ENCODE data around the gene MAGI2.
"Not testable (repeated sequence)": the region's sequence is repeated elsewhere in the genome, so short reads cannot be mapped to it uniquely, and the experiment has no call there.

Gene MAGI2

DNA sequence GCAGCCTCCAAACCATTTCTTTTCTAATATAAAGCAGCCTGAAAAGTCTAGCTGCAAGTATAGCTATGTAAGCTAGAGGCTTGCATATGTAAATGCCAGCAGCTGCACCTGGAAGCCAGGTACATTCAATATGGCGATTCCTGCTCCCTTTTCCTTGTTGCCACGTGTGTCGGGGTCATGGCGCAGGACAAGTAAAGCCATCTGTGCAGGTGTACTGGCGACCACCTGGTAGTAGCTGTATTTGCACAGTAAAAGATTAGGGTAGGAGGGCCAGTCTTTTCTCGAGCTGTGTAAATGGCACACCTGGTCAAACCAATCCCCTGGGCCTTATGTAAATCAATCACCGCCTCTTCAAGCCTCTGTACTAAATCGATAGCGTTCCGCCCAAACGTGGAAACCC, 484.5 kb downstream of the MAGI2 start:
- Histone ChIP-seq H3K9ac (ENCODE audit: low read length) (no peak overlapping the region), H2AFZ (ENCODE audit: low read depth, low read length, severe bottlenecking) (no peak overlapping the region), H3K36me3 (ENCODE audit: low read length) (no peaks in the 10 kb centered on the region), H3F3A (ENCODE audit: insufficient read depth) (no peaks in the 10 kb centered on the region), H3K4me2 (ENCODE audit: low read depth, low read length, poor library complexity, severe bottlenecking) (no peak overlapping the region), H3K27me3 (ENCODE audit: low read length) (no peaks in the 10 kb centered on the region), H3K79me2 (ENCODE audit: insufficient read depth, low read length) (no peaks in the 10 kb centered on the region), H3K9me3 (ENCODE audit: insufficient read depth, low read length) (no peaks in the 10 kb centered on the region), H4K20me1 (ENCODE audit: low read depth, low read length) (no peaks in the 10 kb centered on the region), H3K27ac (ENCODE audit: low read depth, low read length) (no peak overlapping the region), H3K4me3 (ENCODE audit: insufficient read depth, low read length, poor library complexity, severe bottlenecking) (no peak overlapping the region), H3K9me2 (replicated peaks; ENCODE audit: insufficient read depth, low read length) (no peaks in the 10 kb centered on the region)
- TF ChIP-seq EZH2phosphoT487 (conservative IDR thresholded peaks at IDR 0.05; ENCODE audit: low read length) = no peak
- TF ChIP-seq, protein P1, sequence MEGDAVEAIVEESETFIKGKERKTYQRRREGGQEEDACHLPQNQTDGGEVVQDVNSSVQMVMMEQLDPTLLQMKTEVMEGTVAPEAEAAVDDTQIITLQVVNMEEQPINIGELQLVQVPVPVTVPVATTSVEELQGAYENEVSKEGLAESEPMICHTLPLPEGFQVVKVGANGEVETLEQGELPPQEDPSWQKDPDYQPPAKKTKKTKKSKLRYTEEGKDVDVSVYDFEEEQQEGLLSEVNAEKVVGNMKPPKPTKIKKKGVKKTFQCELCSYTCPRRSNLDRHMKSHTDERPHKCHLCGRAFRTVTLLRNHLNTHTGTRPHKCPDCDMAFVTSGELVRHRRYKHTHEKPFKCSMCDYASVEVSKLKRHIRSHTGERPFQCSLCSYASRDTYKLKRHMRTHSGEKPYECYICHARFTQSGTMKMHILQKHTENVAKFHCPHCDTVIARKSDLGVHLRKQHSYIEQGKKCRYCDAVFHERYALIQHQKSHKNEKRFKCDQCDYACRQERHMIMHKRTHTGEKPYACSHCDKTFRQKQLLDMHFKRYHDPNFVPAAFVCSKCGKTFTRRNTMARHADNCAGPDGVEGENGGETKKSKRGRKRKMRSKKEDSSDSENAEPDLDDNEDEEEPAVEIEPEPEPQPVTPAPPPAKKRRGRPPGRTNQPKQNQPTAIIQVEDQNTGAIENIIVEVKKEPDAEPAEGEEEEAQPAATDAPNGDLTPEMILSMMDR (IDR thresholded peaks at IDR 0.05; ENCODE audit: insufficient read depth, low read length, poor library complexity, severe bottlenecking) = no peak

DNA sequence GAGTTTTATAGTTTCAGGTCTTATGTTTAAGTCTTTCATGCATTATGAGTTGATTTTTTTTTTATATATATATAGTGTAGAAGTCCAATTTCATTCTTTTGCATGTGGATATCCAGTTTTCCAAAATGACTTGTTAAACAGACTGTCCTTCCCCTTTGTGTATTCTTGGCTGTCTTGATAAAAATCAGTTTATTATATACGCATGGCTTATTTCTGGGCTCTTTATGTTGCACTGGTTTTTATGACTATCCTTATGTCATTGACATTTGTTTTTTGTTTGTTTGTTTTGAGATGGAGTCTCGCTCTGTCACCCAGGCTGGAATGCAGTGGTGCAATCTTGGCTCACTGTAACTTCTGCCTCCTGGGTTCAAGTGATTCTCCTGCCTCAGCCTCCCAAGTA, 485.9 kb downstream of the MAGI2 start:
- H3K27me3 ChIP-seq (ENCODE audit: low read length); H3F3A ChIP-seq (ENCODE audit: insufficient read depth); H3K9me3 ChIP-seq (ENCODE audit: insufficient read depth, low read length); H3K79me2 ChIP-seq (ENCODE audit: insufficient read depth, low read length); H4K20me1 ChIP-seq (ENCODE audit: low read depth, low read length); H3K9ac ChIP-seq (ENCODE audit: low read length); H3K27ac ChIP-seq (ENCODE audit: low read depth, low read length); H3K36me3 ChIP-seq (ENCODE audit: low read length); H2AFZ ChIP-seq (ENCODE audit: low read depth, low read length, severe bottlenecking); H3K4me3 ChIP-seq (ENCODE audit: insufficient read depth, low read length, poor library complexity, severe bottlenecking); H3K9me2 ChIP-seq (replicated peaks; ENCODE audit: insufficient read depth, low read length); H3K4me2 ChIP-seq (ENCODE audit: low read depth, low read length, poor library complexity, severe bottlenecking): not testable (repeated sequence)

DNA sequence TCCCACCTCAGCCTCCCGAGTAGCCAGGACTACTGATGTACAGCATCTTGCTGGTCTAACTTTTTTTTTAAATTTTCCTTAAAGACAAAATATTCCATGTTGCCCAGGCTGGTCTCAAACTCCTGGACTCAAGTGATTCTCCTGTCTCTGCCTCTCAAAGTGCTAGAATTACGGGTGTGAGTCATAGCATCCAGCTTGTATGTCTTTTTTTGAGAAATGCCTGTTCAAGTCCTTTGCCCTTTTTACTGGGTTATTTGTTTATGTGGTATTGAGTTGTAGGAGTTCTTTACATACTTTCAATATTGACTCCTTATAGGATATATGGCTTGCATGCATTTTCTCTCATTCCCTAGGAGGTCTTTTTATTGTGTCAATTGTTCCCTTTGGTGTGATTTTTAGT, 486.4 kb downstream of the MAGI2 start:
- no peaks in the 10 kb centered on the region for H3K79me2 ChIP-seq (ENCODE audit: insufficient read depth, low read length)
- H4K20me1 ChIP-seq (ENCODE audit: low read depth, low read length) = no peaks in the 10 kb centered on the region
- no peak overlapping the region for H2AFZ ChIP-seq (ENCODE audit: low read depth, low read length, severe bottlenecking)
- no peaks in the 10 kb centered on the region for H3K36me3 ChIP-seq (ENCODE audit: low read length)
- H3K4me2 ChIP-seq (ENCODE audit: low read depth, low read length, poor library complexity, severe bottlenecking) = no peak overlapping the region
- H3K9ac ChIP-seq (ENCODE audit: low read length) = no peak overlapping the region
- H3K9me3 ChIP-seq (ENCODE audit: insufficient read depth, low read length) = no peaks in the 10 kb centered on the region
- H3K27ac ChIP-seq (ENCODE audit: low read depth, low read length) = no peak overlapping the region
- no peak overlapping the region for H3K4me3 ChIP-seq (ENCODE audit: insufficient read depth, low read length, poor library complexity, severe bottlenecking)
- H3F3A ChIP-seq (ENCODE audit: insufficient read depth) = no peaks in the 10 kb centered on the region
- no peaks in the 10 kb centered on the region for H3K27me3 ChIP-seq (ENCODE audit: low read length)
- no peaks in the 10 kb centered on the region for H3K9me2 ChIP-seq (replicated peaks; ENCODE audit: insufficient read depth, low read length)
- no peak for TF ChIP-seq EZH2phosphoT487 (conservative IDR thresholded peaks at IDR 0.05; ENCODE audit: low read length)
- TF ChIP-seq, protein P1 (IDR thresholded peaks at IDR 0.05; ENCODE audit: insufficient read depth, low read length, poor library complexity, severe bottlenecking) = no peak

DNA sequence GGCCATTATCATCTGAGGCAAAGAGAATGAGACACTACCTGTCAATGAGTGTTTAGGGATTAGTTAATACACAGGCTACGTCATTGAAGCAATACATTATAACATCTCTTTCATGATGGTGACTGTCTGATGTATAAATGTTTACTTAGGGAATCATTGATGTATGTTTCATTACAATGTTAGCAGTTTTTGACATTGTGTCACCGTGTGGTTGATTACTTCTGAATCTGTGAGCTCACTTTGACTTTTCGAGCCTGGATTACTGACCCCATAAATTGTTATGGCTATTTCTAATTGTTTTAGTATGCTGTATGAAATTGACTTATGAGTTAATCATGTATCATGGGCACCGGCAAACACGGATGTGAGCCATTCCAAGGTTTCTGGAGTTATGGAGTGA, 494.0 kb downstream of the MAGI2 start:
- no peaks in the 10 kb centered on the region for H3K27me3 ChIP-seq (ENCODE audit: low read length)
- H3K27ac ChIP-seq (ENCODE audit: low read depth, low read length) = no peak overlapping the region
- no peaks in the 10 kb centered on the region for H3K9me2 ChIP-seq (replicated peaks; ENCODE audit: insufficient read depth, low read length)
- no peak overlapping the region for H2AFZ ChIP-seq (ENCODE audit: low read depth, low read length, severe bottlenecking)
- H4K20me1 ChIP-seq (ENCODE audit: low read depth, low read length) = no peaks in the 10 kb centered on the region
- no peaks in the 10 kb centered on the region for H3F3A ChIP-seq (ENCODE audit: insufficient read depth)
- TF ChIP-seq, protein P1 (IDR thresholded peaks at IDR 0.05; ENCODE audit: insufficient read depth, low read length, poor library complexity, severe bottlenecking) = no peak
- TF ChIP-seq EZH2phosphoT487 (conservative IDR thresholded peaks at IDR 0.05; ENCODE audit: low read length) = no peak
- no peak overlapping the region for H3K4me3 ChIP-seq (ENCODE audit: insufficient read depth, low read length, poor library complexity, severe bottlenecking)
- no peak overlapping the region for H3K4me2 ChIP-seq (ENCODE audit: low read depth, low read length, poor library complexity, severe bottlenecking)
- no peaks in the 10 kb centered on the region for H3K9me3 ChIP-seq (ENCODE audit: insufficient read depth, low read length)
- no peaks in the 10 kb centered on the region for H3K36me3 ChIP-seq (ENCODE audit: low read length)
- H3K9ac ChIP-seq (ENCODE audit: low read length) = no peak overlapping the region
- no peaks in the 10 kb centered on the region for H3K79me2 ChIP-seq (ENCODE audit: insufficient read depth, low read length)
